ENCODE data around the gene DUSP11. TPM values are rescaled to one million over a fixed set of nuclear protein-coding genes. Genes with fewer than 3 reads are reported as not detected.
"Not testable (repeated sequence)": the region's sequence is repeated elsewhere in the genome, so short reads cannot be mapped to it uniquely, and the experiment has no call there.

Gene DUSP11
- total RNA-seq, 3 donors from 2014 or later: 28.8 to 49.9 (median 36.1) TPM

DNA sequence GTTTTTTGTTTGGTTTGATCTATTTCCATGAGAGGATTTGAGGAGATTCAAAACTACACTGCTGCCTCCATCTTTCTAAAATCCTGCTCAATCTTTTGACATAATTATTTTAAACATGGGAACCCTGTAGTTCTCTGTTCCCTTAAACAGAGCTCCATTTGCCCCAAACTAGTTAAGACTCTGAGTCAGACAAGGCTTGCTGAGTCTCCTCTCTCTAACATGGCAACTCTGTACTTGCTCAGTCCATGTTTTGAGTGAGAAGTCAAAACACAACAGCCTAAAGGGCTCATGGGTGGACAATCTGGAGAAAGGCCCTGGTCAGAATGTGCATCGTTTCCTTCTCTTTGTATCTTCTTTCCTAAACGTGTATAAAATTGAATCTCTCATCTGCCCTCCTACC lies 41.8 kb upstream of the DUSP11 start:
- H3K4me3 ChIP-seq: no peak overlapping the region
- H3K27me3 ChIP-seq: no peaks in the 10 kb centered on the region
- DNase-seq (ENCODE audit: low spot score in 2 of 2): no peak
- intact Hi-C loops (cut with DNase I; ENCODE audit: low total_unique reads): no loop called here
- no peak for TF ChIP-seq POLR2AphosphoS5 (IDR thresholded peaks at IDR 0.05)
- TF ChIP-seq POLR2A (IDR thresholded peaks at IDR 0.05): no peak
- TF ChIP-seq, protein P1, sequence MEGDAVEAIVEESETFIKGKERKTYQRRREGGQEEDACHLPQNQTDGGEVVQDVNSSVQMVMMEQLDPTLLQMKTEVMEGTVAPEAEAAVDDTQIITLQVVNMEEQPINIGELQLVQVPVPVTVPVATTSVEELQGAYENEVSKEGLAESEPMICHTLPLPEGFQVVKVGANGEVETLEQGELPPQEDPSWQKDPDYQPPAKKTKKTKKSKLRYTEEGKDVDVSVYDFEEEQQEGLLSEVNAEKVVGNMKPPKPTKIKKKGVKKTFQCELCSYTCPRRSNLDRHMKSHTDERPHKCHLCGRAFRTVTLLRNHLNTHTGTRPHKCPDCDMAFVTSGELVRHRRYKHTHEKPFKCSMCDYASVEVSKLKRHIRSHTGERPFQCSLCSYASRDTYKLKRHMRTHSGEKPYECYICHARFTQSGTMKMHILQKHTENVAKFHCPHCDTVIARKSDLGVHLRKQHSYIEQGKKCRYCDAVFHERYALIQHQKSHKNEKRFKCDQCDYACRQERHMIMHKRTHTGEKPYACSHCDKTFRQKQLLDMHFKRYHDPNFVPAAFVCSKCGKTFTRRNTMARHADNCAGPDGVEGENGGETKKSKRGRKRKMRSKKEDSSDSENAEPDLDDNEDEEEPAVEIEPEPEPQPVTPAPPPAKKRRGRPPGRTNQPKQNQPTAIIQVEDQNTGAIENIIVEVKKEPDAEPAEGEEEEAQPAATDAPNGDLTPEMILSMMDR (IDR thresholded peaks at IDR 0.05): no peak
- no peaks in the 10 kb centered on the region for H3K9me3 ChIP-seq
- H3K27ac ChIP-seq: no peak overlapping the region
- no peaks in the 10 kb centered on the region for H3K36me3 ChIP-seq
- H3K4me1 ChIP-seq: no peaks in the 10 kb centered on the region

DNA sequence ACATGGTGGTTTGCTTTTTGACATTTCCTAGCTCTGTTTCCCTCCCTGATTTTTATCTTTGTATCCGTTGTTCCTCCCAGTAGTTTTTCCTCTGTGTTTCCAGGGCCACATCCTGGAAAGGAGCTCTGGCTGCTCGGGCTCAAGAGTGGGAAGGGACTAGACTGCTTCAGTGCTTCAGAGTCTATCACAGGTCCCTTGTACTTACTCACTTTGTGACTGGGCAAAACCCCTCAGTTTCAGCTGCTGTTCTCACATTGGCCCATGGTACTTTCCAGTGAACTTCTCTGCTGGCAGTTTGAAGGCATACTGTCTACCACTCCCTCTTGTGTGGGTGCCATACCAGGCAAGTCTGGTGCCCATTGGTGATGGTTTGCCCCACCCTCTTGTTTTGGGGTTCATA lies 41.3 kb upstream of the DUSP11 start:
- intact Hi-C loops (cut with DNase I; ENCODE audit: low total_unique reads): no loop called here
- Histone ChIP-seq H3K27me3 (no peaks in the 10 kb centered on the region), H3K36me3 (no peaks in the 10 kb centered on the region), H3K4me1 (no peaks in the 10 kb centered on the region), H3K9me3 (no peaks in the 10 kb centered on the region), H3K4me3 (no peak overlapping the region), H3K27ac (no peak overlapping the region)
- TF ChIP-seq, protein P1 (IDR thresholded peaks at IDR 0.05): no peak
- TF ChIP-seq POLR2AphosphoS5 (IDR thresholded peaks at IDR 0.05) (no peak), POLR2A (IDR thresholded peaks at IDR 0.05) (no peak)
- no peak for DNase-seq (ENCODE audit: low spot score in 2 of 2)

GRCh38 chr2:73818296-73818695 lies 38.4 kb upstream of the DUSP11 start:
- Histone ChIP-seq H3K36me3 (no peaks in the 10 kb centered on the region), H3K9me3 (no peaks in the 10 kb centered on the region), H3K27ac (no peak overlapping the region), H3K4me1 (no peaks in the 10 kb centered on the region), H3K27me3 (peaks cover 0 to 4% of the 10 kb centered on the region in 2 donors), H3K4me3 (no peak overlapping the region)
- TF ChIP-seq POLR2A (IDR thresholded peaks at IDR 0.05) (no peak), POLR2AphosphoS5 (IDR thresholded peaks at IDR 0.05) (no peak)
- TF ChIP-seq, protein P1 (IDR thresholded peaks at IDR 0.05): no peak
- intact Hi-C loops (cut with DNase I; ENCODE audit: low total_unique reads): no loop called here
- no peak for DNase-seq (ENCODE audit: low spot score in 2 of 2)

GRCh38 chr2:73812635-73813034 lies 32.7 kb upstream of the DUSP11 start:
- Histone ChIP-seq H3K27ac (no peak overlapping the region), H3K4me3 (no peak overlapping the region), H3K36me3 (no peaks in the 10 kb centered on the region), H3K27me3 (peaks cover 0 to 4% of the 10 kb centered on the region in 2 donors), H3K9me3 (no peaks in the 10 kb centered on the region), H3K4me1 (no peaks in the 10 kb centered on the region)
- intact Hi-C loops (cut with DNase I; ENCODE audit: low total_unique reads): no loop called here
- DNase-seq (ENCODE audit: low spot score in 2 of 2): no peak
- TF ChIP-seq POLR2AphosphoS5 (IDR thresholded peaks at IDR 0.05): no peak
- TF ChIP-seq POLR2A (IDR thresholded peaks at IDR 0.05): no peak
- TF ChIP-seq, protein P1 (IDR thresholded peaks at IDR 0.05): no peak

DNA sequence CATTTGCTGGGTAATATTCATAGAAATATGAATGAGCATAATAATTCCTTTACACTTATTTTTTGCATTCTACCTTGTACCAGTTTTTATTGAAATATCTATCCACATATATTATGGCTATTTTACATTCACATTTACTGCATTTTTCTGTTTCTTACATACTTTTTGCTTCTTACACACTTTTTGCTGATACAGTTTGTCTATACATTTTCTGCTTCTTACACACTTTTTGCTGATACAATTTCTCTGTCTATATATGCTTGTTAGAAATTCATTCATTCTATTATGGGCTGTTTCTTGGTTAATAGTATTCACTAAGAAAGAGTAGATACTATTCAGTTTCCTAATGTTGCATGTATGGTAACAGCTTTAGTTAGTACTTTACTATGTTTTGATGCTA lies 32.0 kb upstream of the DUSP11 start:
- Histone ChIP-seq H3K27me3 (peaks cover 0 to 4% of the 10 kb centered on the region in 2 donors), H3K4me3 (no peak overlapping the region), H3K9me3 (no peaks in the 10 kb centered on the region), H3K27ac (no peak overlapping the region), H3K36me3 (no peaks in the 10 kb centered on the region), H3K4me1 (no peaks in the 10 kb centered on the region)
- intact Hi-C loops (cut with DNase I; ENCODE audit: low total_unique reads): no loop called here
- DNase-seq (ENCODE audit: low spot score in 2 of 2): no peak
- TF ChIP-seq, protein P1 (IDR thresholded peaks at IDR 0.05): no peak
- no peak for TF ChIP-seq POLR2AphosphoS5 (IDR thresholded peaks at IDR 0.05)
- no peak for TF ChIP-seq POLR2A (IDR thresholded peaks at IDR 0.05)

DNA sequence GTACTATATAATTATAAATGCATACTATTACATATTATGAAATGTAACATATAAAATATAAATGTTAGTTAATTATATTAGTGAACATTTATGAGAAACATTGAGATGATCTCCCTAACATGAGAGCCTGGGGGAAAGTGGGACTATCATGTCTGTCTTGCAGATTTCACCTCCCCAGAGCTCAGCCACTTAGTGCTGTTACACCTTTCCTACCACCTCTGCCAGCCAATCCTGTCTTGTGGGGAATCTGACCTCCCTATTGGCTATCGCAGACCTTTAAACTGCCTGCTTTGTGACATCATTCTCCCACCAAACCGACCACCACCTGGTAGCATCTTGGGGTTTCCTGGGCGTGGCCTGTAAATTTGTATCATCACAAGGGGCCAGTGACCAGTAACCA lies 4.0 kb upstream of the DUSP11 start, which contains the start of gene C2orf78:
Gene C2orf78 (plus strand): TSS at position 301 of the 400 bp plus-strand sequence. CDS start 127 bp downstream, outside the sequence.
- H3K27me3 ChIP-seq; H3K27ac ChIP-seq; H3K36me3 ChIP-seq; DNase-seq (ENCODE audit: low spot score in 2 of 2); H3K4me1 ChIP-seq; H3K9me3 ChIP-seq; intact Hi-C loops (cut with DNase I; ENCODE audit: low total_unique reads); H3K4me3 ChIP-seq: not testable (repeated sequence)

- DNase-seq (ENCODE audit: low spot score in 2 of 2); H3K27ac ChIP-seq; H3K9me3 ChIP-seq: not testable (repeated sequence)
Observed at GRCh38 chr2:73783402-73783801, 3.5 kb upstream of the DUSP11 start.

More at GRCh38 chr2:73783402-73783801, 3.5 kb upstream of the DUSP11 start:
- H3K36me3 ChIP-seq; H3K4me1 ChIP-seq; intact Hi-C loops (cut with DNase I; ENCODE audit: low total_unique reads); H3K27me3 ChIP-seq; H3K4me3 ChIP-seq: not testable (repeated sequence)
